Heart left ventricle (tissue), 13 donors: ENCODE data around the gene MVB12A.

Experiments used
- POLR2A ChIP-seq, 2 donors: fragments of 450-650 bp; IDR thresholded peaks; one replicate each; pipeline ENCODE4 v1.6.1; 2017; ENCODE audit warnings: antibody characterized with exemption in 2 of 2, mild to moderate bottlenecking in 2 of 2, moderate library complexity in 2 of 2
- TF ChIP-seq, protein P1 (sequence below), 12 donors: fragments of 200-600 bp; sonication (generic) in 4 of 12; IDR thresholded peaks; one replicate each; pipeline versions ENCODE4 v1.5.0 to v1.8.0; 2018 to 2022; ENCODE audit warnings: antibody characterized with exemption in 12 of 12, mild to moderate bottlenecking in 5 of 12
- donor health status: ischemic (EF 13 %, LVEDD 7.1; RV severe dilation, severe dysfunction).
- donor health status: DM: no; HTN: yes; CAD: no.
- donor health status: DM: no; HTN: no; CAD: no.
- donor health status: ischemic (EF 25% LVEDD 6.9; RV normal size, moderate dysfunction).
- donor health status: ischemic (EF 25% LVEDD 5.7; RV mildly dilated, moderate dysfunction).
- donor health status: ischemic (EF 35%, LVEDD 5.7; RV mildly dilated, moderate dysfunction).
- donor health status: nonischemic (EF 11% LVEDD 7.7; RV severe dilation, severe dysfunction).
- donor health status: DM: yes; HTN: yes; CAD: no.
- donor health status: PGD.
- donor health status: ischemic (EF 29% LVEDD 5.4; RV normal size, mild dysfunction).
- donor health status: nonischemic (EF 23%, LVEDD 6.1; RV moderate dilation, normal function).

DNA sequence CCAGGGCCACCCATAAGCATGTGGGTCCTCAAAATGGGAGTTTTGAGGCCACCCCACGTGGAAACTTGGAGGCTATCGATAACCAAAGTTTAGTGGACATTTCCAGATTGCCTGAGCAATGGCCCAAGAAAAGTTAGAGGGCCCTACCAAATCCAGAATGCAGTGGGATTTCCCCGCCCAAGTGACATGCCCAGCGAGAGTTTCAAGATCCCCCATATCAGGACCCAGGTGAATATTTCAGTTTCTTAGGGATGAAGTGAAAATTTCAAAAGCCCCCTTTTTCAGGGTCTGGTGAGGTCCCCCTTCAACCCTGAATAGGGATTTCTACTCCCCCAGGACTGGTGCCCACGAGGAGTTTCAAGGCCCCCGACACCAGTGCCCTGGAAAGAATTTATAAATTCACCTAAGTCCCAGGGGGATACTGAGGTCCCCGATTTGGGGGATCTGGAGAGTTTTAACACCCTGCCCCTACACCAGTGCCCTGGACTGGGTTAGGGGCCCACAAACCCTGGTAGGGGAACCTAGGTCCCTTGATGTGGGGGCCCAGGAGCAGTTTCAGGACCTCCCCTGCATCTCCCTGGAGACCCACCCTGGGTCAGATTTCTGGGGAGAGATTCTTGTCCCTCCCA lies 15.1 kb upstream of the MVB12A start:
- TF ChIP-seq, protein P1, sequence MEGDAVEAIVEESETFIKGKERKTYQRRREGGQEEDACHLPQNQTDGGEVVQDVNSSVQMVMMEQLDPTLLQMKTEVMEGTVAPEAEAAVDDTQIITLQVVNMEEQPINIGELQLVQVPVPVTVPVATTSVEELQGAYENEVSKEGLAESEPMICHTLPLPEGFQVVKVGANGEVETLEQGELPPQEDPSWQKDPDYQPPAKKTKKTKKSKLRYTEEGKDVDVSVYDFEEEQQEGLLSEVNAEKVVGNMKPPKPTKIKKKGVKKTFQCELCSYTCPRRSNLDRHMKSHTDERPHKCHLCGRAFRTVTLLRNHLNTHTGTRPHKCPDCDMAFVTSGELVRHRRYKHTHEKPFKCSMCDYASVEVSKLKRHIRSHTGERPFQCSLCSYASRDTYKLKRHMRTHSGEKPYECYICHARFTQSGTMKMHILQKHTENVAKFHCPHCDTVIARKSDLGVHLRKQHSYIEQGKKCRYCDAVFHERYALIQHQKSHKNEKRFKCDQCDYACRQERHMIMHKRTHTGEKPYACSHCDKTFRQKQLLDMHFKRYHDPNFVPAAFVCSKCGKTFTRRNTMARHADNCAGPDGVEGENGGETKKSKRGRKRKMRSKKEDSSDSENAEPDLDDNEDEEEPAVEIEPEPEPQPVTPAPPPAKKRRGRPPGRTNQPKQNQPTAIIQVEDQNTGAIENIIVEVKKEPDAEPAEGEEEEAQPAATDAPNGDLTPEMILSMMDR (IDR thresholded peaks at IDR 0.05), result no peak
- no peak for TF ChIP-seq POLR2A (IDR thresholded peaks at IDR 0.05)
